ENCODE measurements around the gene RCCD1.

GRCh38 chr15:90991587-90992285 is 37.1 kb downstream of the RCCD1 start:
- TF ChIP-seq CTCF (IDR thresholded peaks at IDR 0.05) (no peak), POLR2A (IDR thresholded peaks at IDR 0.05) (no peak)
